Keratinocyte (primary cell): ENCODE measurements around the gene OR1I1. TPM values are rescaled to one million over a fixed set of nuclear protein-coding genes. Genes with fewer than 3 reads are reported as not detected.
"Not testable (repeated sequence)": the region's sequence is repeated elsewhere in the genome, so short reads cannot be mapped to it uniquely, and the experiment has no call there.

Source experiments
- DNase-seq: peaks from one replicate; pipeline ENCODE4 v3.0.0-alpha.2; 2011; ENCODE audit warnings: low read depth, missing footprints, low spot score
- FAIRE-seq: peaks from 2 replicates; lab custom pipeline; 2011; peaks lifted over from hg19 to GRCh38; lab: Jason Lieb, UNC
- H2AFZ ChIP-seq: 2 replicates; pipeline ENCODE4 v1.6.0; 2012; ENCODE audit warnings: low read length, control low read depth, inconsistent platforms; ENCODE audit not compliant: control insufficient read depth
- H3K27ac ChIP-seq: 2 replicates; pipeline ENCODE4 v1.5.1; 2011; ENCODE audit warnings: low read length; ENCODE audit not compliant: control insufficient read depth, insufficient read depth
- H3K27me3 ChIP-seq: 3 replicates; pipeline ENCODE4 v1.6.0; 2011; ENCODE audit warnings: low read length; ENCODE audit not compliant: control insufficient read depth, insufficient read depth; ENCODE audit errors: extremely low read depth
- H3K36me3 ChIP-seq, 2 experiments: 2 replicates in 1 of 2; 3 replicates in 1 of 2; pipeline ENCODE4 v1.5.1; 2011; ENCODE audit warnings: low read length in 2 of 2, mild to moderate bottlenecking in 1 of 2; ENCODE audit not compliant: control insufficient read depth in 2 of 2, insufficient read depth in 2 of 2; ENCODE audit errors: extremely low read depth in 1 of 2
- H3K4me1 ChIP-seq: 3 replicates; pipeline ENCODE4 v1.5.1; 2011; ENCODE audit warnings: low read length; ENCODE audit not compliant: control insufficient read depth, insufficient read depth; ENCODE audit errors: extremely low read depth
- H3K4me2 ChIP-seq: 3 replicates; pipeline ENCODE4 v1.6.0; 2011; ENCODE audit warnings: low read depth, low read length; ENCODE audit not compliant: control insufficient read depth, insufficient read depth; ENCODE audit errors: extremely low read depth
- H3K4me3 ChIP-seq, 3 experiments: fragments of 200-600 bp in 1 of 3; sonication (generic) in 1 of 3; 2 replicates in 2 of 3; 3 replicates in 1 of 3; pipeline ENCODE4 v1.5.1; 2011 to 2016; ENCODE audit warnings: low read length in 3 of 3, mild to moderate bottlenecking in 3 of 3, control low read depth in 2 of 3, inconsistent platforms in 1 of 3, low read depth in 1 of 3, mixed read lengths in 1 of 3, mixed run types in 1 of 3, moderate library complexity in 1 of 3; ENCODE audit not compliant: control insufficient read depth in 2 of 3, insufficient read depth in 2 of 3; ENCODE audit errors: extremely low read depth in 1 of 3
- H3K79me2 ChIP-seq: 2 replicates; pipeline ENCODE4 v1.6.0; 2012; ENCODE audit warnings: low read length; ENCODE audit not compliant: control insufficient read depth, insufficient read depth
- H3K9ac ChIP-seq: 3 replicates; pipeline ENCODE4 v1.6.0; 2011; ENCODE audit warnings: low read length; ENCODE audit not compliant: control insufficient read depth, insufficient read depth; ENCODE audit errors: extremely low read depth
- H3K9me1 ChIP-seq: 3 replicates; pipeline ENCODE4 v1.6.0; 2011; ENCODE audit warnings: low read length; ENCODE audit not compliant: control insufficient read depth, insufficient read depth; ENCODE audit errors: extremely low read depth
- H3K9me3 ChIP-seq: 2 replicates; pipeline ENCODE4 v1.5.1; 2012; ENCODE audit warnings: low read depth, low read length; ENCODE audit not compliant: control insufficient read depth
- H4K20me1 ChIP-seq: 3 replicates; pipeline ENCODE4 v1.6.0; 2011; ENCODE audit warnings: low read length; ENCODE audit not compliant: control insufficient read depth, insufficient read depth; ENCODE audit errors: extremely low read depth
- EZH2 ChIP-seq: IDR thresholded peaks from one replicate; pipeline ENCODE4 v1.6.1; 2012; ENCODE audit warnings: inconsistent platforms, mild to moderate bottlenecking, low read length, moderate library complexity
- dilution Hi-C: fragments of 300-500 bp; cut with MboI; formaldehyde crosslinking; loops from one replicate; pipeline ENCODE4 v1.7.0; 2020; ENCODE audit warnings: low sequenced_read_pairs; ENCODE audit not compliant: extremely low pct_ligation_motif_present
- polyA plus RNA-seq, 5 experiments: library from polyadenylated mRNA; depleted of rRNA in 3 of 5; stranded (reverse) in 3 of 5; stranded (forward) in 1 of 5; unstranded in 1 of 5; fragments of >200 nt; gene quantifications; 1 replicate in 1 of 5; 2 replicates in 3 of 5; 3 replicates in 1 of 5; pipeline versions ENCODE4 v1.2.1 to v1.2.3, GENCODE V29; 2011 to 2012; ENCODE audit warnings: missing spikeins in 2 of 5, low read depth in 1 of 5, low replicate concordance in 1 of 5
- TF ChIP-seq, protein P1 (sequence below), 3 experiments: IDR thresholded peaks in 1 of 3; conservative IDR thresholded peaks in 1 of 3; optimal IDR thresholded peaks in 1 of 3; 2 replicates in 2 of 3; 3 replicates in 1 of 3; pipeline versions ENCODE3 to v1.5.1; 2011; ENCODE audit warnings: low read length in 3 of 3, mild to moderate bottlenecking in 3 of 3, moderate library complexity in 2 of 3, control low read depth in 1 of 3, inconsistent platforms in 1 of 3; ENCODE audit not compliant: insufficient read depth in 2 of 3; ENCODE audit errors: extremely low read depth in 1 of 3

The OR1I1 gene
- polyA plus RNA-seq, 1 donor (not counting 4 experiments of a cell fraction or from before 2014, with no cell fraction given), result not detected

DNA sequence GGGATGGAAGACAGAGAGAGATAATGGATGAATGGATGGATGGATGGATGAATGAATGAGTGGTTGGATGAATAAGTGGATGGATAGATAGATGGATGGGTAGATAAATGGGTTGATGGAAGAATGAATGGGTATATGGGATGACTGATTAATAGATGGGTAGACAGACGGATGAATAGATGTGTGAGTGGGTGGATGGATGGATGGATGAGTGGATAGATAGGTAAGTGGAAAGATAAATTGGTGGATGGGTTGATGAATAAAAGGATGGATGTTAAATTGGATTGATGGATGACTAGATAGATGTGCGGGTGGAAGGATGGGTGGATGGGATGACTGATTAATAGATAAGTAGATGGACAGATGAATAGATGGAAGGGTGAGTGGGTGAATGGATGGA, 31.4 kb upstream of the OR1I1 start:
- Histone ChIP-seq H3K9me1 (no peaks in the 10 kb centered on the region), H3K9me3 (no peaks in the 10 kb centered on the region), H3K9ac (no peak overlapping the region), H4K20me1 (no peaks in the 10 kb centered on the region), H3K4me3 (peak overlapping the region in 1 of 3 experiments; percentile 23), H3K4me1 (peaks cover 8% of the 10 kb centered on the region), H3K79me2 (no peaks in the 10 kb centered on the region), H2AFZ (no peak overlapping the region), H3K27me3 (no peaks in the 10 kb centered on the region), H3K36me3 (peaks cover 0 to 6% of the 10 kb centered on the region in 2 experiments), H3K27ac (no peak overlapping the region), H3K4me2 (no peak overlapping the region)
- DNase-seq (no peak), FAIRE-seq (no peak)
- TF ChIP-seq EZH2, result no peak
- TF ChIP-seq, protein P1, sequence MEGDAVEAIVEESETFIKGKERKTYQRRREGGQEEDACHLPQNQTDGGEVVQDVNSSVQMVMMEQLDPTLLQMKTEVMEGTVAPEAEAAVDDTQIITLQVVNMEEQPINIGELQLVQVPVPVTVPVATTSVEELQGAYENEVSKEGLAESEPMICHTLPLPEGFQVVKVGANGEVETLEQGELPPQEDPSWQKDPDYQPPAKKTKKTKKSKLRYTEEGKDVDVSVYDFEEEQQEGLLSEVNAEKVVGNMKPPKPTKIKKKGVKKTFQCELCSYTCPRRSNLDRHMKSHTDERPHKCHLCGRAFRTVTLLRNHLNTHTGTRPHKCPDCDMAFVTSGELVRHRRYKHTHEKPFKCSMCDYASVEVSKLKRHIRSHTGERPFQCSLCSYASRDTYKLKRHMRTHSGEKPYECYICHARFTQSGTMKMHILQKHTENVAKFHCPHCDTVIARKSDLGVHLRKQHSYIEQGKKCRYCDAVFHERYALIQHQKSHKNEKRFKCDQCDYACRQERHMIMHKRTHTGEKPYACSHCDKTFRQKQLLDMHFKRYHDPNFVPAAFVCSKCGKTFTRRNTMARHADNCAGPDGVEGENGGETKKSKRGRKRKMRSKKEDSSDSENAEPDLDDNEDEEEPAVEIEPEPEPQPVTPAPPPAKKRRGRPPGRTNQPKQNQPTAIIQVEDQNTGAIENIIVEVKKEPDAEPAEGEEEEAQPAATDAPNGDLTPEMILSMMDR (optimal IDR thresholded peaks at IDR 0.05 in 1 of 3, IDR thresholded peaks at IDR 0.05 in 1 of 3, conservative IDR thresholded peaks at IDR 0.05 in 1 of 3; ENCODE audit: extremely low read depth in 1 of 3, insufficient read depth in 2 of 3, low read length in 3 of 3), result no peak
- dilution Hi-C loops, result no loop called here

DNA sequence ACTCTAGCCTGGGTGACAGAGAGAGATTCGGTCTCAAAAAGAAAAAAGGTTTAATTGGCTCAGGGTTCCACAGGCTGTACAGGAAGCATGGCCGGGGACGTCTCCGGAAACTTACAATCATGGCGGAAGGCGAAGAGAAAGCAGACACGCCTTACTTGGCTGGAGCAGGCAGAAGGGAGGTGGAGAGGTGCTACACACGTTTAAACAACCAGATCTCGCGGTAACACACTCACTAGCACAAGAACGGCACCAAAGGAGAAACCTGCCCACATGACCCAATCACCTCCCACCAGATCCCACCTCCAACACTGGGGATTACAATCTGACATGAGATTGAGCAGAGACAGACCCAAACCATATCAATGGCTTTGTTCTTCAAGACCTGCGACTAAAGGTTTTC, 20.0 kb upstream of the OR1I1 start:
- FAIRE-seq (no peak), DNase-seq (no peak)
- H3K79me2 ChIP-seq, result no peaks in the 10 kb centered on the region
- H3K4me1 ChIP-seq, result peaks cover 1% of the 10 kb centered on the region
- no peak overlapping the region for H3K27ac ChIP-seq
- no peaks in the 10 kb centered on the region for H3K9me1 ChIP-seq
- H3K9me3 ChIP-seq, result no peaks in the 10 kb centered on the region
- dilution Hi-C loops, result no loop called here
- H4K20me1 ChIP-seq, result no peaks in the 10 kb centered on the region
- no peaks in the 10 kb centered on the region for H3K27me3 ChIP-seq
- H3K9ac ChIP-seq, result no peak overlapping the region
- H3K36me3 ChIP-seq, result no peaks in the 10 kb centered on the region
- TF ChIP-seq EZH2, result no peak
- TF ChIP-seq, protein P1 (optimal IDR thresholded peaks at IDR 0.05 in 1 of 3, IDR thresholded peaks at IDR 0.05 in 1 of 3, conservative IDR thresholded peaks at IDR 0.05 in 1 of 3; ENCODE audit: extremely low read depth in 1 of 3, insufficient read depth in 2 of 3, low read length in 3 of 3), result no peak
- no peak overlapping the region for H3K4me2 ChIP-seq
- no peak overlapping the region for H2AFZ ChIP-seq
- no peak overlapping the region for H3K4me3 ChIP-seq

DNA sequence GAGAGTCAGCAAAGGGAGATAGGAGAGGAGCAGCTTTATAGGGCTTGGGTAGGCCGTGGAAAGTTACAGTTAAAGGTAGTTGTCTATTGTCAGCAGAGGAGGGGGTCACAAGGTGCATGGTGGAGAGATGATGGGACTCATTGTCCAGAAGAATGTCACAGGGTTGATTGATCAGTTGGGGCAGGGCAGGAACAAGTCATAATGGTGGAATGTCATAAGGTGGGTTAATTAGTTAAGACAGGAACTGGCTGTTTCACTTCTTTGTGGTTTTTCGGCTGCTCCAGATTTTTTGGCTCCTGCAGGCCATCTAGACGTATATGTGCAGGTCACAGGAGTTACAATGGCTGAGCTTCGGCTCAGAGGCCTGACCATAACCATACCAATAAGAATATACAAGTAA, 11.6 kb upstream of the OR1I1 start:
- Histone ChIP-seq H2AFZ (peak overlapping the region; percentile 37), H3K27ac (peak overlapping the region; percentile 20), H3K4me1 (peaks cover 29% of the 10 kb centered on the region)
- H3K27me3 ChIP-seq, H3K4me2 ChIP-seq, DNase-seq, H3K4me3 ChIP-seq, H3K9me1 ChIP-seq, dilution Hi-C loops, H3K79me2 ChIP-seq, H3K36me3 ChIP-seq, H4K20me1 ChIP-seq, H3K9ac ChIP-seq, H3K9me3 ChIP-seq: not testable (repeated sequence)
- peak; percentile 67 for FAIRE-seq
